ENCODE measurements around the gene NADK2.

DNA sequence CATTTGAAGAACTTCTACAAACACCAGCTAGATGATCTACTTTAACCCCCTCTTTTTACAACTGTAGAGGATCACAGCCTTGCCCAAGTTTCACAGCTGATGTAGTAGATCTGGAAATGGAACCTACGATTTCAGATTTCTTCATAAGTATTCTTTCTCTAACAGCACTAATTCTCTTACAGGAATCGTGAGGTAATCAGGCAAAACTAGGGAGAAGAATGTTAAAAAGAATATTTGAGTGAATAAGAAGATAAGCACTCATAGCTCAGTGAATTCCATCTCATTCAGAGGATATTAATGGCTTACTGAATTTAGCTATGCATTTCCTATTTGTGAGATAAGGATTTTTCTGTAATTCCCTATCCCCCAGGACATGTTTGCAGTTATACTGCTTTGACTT is 42.1 kb downstream of the NADK2 start:
- TF ChIP-seq, protein P1, sequence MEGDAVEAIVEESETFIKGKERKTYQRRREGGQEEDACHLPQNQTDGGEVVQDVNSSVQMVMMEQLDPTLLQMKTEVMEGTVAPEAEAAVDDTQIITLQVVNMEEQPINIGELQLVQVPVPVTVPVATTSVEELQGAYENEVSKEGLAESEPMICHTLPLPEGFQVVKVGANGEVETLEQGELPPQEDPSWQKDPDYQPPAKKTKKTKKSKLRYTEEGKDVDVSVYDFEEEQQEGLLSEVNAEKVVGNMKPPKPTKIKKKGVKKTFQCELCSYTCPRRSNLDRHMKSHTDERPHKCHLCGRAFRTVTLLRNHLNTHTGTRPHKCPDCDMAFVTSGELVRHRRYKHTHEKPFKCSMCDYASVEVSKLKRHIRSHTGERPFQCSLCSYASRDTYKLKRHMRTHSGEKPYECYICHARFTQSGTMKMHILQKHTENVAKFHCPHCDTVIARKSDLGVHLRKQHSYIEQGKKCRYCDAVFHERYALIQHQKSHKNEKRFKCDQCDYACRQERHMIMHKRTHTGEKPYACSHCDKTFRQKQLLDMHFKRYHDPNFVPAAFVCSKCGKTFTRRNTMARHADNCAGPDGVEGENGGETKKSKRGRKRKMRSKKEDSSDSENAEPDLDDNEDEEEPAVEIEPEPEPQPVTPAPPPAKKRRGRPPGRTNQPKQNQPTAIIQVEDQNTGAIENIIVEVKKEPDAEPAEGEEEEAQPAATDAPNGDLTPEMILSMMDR (IDR thresholded peaks at IDR 0.05) = no peak
- TF ChIP-seq, protein P2, sequence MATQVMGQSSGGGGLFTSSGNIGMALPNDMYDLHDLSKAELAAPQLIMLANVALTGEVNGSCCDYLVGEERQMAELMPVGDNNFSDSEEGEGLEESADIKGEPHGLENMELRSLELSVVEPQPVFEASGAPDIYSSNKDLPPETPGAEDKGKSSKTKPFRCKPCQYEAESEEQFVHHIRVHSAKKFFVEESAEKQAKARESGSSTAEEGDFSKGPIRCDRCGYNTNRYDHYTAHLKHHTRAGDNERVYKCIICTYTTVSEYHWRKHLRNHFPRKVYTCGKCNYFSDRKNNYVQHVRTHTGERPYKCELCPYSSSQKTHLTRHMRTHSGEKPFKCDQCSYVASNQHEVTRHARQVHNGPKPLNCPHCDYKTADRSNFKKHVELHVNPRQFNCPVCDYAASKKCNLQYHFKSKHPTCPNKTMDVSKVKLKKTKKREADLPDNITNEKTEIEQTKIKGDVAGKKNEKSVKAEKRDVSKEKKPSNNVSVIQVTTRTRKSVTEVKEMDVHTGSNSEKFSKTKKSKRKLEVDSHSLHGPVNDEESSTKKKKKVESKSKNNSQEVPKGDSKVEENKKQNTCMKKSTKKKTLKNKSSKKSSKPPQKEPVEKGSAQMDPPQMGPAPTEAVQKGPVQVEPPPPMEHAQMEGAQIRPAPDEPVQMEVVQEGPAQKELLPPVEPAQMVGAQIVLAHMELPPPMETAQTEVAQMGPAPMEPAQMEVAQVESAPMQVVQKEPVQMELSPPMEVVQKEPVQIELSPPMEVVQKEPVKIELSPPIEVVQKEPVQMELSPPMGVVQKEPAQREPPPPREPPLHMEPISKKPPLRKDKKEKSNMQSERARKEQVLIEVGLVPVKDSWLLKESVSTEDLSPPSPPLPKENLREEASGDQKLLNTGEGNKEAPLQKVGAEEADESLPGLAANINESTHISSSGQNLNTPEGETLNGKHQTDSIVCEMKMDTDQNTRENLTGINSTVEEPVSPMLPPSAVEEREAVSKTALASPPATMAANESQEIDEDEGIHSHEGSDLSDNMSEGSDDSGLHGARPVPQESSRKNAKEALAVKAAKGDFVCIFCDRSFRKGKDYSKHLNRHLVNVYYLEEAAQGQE (IDR thresholded peaks at IDR 0.05; ENCODE audit: low read depth, low read length) = no peak
- no peak for TF ChIP-seq MEF2A (IDR thresholded peaks at IDR 0.05; ENCODE audit: borderline replicate concordance, low read depth)
